Adrenal gland (tissue), 5 donors: Measurements from ENCODE around the gene HAUS3.

Source experiments
- POLR2A ChIP-seq, 2 donors: fragments of 450-650 bp; IDR thresholded peaks; one replicate each; pipeline ENCODE4 v1.6.1; 2017; ENCODE audit warnings: antibody characterized with exemption in 2 of 2, mild to moderate bottlenecking in 2 of 2, moderate library complexity in 1 of 2
- TF ChIP-seq, protein P1 (sequence below), 6 experiments: fragments of 450-650 bp in 4 of 6; fragments of 200-600 bp in 2 of 6; sonication (generic) in 1 of 6; IDR thresholded peaks; 1 replicate in 5 of 6; 2 replicates in 1 of 6; pipeline versions ENCODE4 v1.5.1 to v1.8.0; 2016 to 2021; ENCODE audit warnings: antibody characterized with exemption in 6 of 6, mild to moderate bottlenecking in 2 of 6, moderate library complexity in 1 of 6
- donor health status: DM: no; HTN: no; CAD: no.

DNA sequence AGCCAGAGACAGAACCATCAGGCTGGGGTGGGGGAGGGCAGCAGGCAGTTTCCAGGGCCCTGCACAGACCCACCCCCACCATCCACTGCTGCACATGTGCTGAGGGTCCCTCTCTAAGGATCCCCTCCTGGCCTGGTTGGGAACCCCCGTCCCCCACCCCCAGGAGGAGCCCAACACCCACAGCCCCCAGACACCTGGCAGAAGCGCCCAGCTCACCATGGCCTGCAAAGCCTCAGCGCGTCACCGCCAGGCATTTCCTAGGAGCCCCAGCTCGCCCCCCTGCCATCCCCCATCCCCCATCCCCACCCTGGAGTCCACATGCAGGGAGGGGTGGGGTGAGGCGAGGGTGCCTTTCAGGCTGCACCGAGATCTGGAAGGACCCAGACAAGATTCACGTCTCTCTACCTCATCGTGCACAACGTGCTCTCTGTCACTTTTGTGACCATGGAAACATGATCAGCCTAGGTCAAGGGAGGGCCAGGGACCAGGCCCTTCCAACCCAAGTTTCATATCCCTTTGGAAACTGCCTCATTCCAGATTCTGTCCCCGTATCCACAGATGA lies 10.7 kb upstream of the HAUS3 start:
- TF ChIP-seq, protein P1, sequence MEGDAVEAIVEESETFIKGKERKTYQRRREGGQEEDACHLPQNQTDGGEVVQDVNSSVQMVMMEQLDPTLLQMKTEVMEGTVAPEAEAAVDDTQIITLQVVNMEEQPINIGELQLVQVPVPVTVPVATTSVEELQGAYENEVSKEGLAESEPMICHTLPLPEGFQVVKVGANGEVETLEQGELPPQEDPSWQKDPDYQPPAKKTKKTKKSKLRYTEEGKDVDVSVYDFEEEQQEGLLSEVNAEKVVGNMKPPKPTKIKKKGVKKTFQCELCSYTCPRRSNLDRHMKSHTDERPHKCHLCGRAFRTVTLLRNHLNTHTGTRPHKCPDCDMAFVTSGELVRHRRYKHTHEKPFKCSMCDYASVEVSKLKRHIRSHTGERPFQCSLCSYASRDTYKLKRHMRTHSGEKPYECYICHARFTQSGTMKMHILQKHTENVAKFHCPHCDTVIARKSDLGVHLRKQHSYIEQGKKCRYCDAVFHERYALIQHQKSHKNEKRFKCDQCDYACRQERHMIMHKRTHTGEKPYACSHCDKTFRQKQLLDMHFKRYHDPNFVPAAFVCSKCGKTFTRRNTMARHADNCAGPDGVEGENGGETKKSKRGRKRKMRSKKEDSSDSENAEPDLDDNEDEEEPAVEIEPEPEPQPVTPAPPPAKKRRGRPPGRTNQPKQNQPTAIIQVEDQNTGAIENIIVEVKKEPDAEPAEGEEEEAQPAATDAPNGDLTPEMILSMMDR (IDR thresholded peaks at IDR 0.05), result no peak
- no peak for TF ChIP-seq POLR2A (IDR thresholded peaks at IDR 0.05)
